Liver (tissue), 9 donors: ENCODE data around the gene STOX2. TPM values are rescaled to one million over a fixed set of nuclear protein-coding genes. Genes with fewer than 3 reads are reported as not detected.

Source experiments
- DNase-seq: peaks from one replicate; pipeline ENCODE4 v3.0.0-alpha.2; 2017; ENCODE audit warnings: low spot score
- H3K27ac ChIP-seq, 2 donors: one replicate each; pipeline ENCODE4 v1.7.0; 2013; ENCODE audit warnings: inconsistent platforms in 2 of 2, low read length in 2 of 2, control low read depth in 1 of 2, low read depth in 1 of 2, mild to moderate bottlenecking in 1 of 2
- H3K27me3 ChIP-seq, 4 donors: one replicate each; pipeline versions ENCODE4 v1.6.1 to v1.7.0; 2013; ENCODE audit warnings: low read length in 3 of 4, inconsistent platforms in 1 of 4, mild to moderate bottlenecking in 1 of 4, moderate library complexity in 1 of 4; ENCODE audit not compliant: control insufficient read depth in 4 of 4, insufficient read depth in 4 of 4
- H3K36me3 ChIP-seq, 4 donors: one replicate each; pipeline versions ENCODE4 v1.6.1 to v1.7.0; 2013; ENCODE audit warnings: low read length in 3 of 4, mild to moderate bottlenecking in 3 of 4, low read depth in 1 of 4, moderate library complexity in 1 of 4; ENCODE audit not compliant: control insufficient read depth in 4 of 4, insufficient read depth in 3 of 4
- H3K4me1 ChIP-seq, 4 donors: one replicate each; pipeline versions ENCODE4 v1.6.1 to v1.7.0; 2013; ENCODE audit warnings: low read length in 3 of 4, mild to moderate bottlenecking in 3 of 4, moderate library complexity in 1 of 4; ENCODE audit not compliant: control insufficient read depth in 4 of 4, insufficient read depth in 4 of 4
- H3K4me3 ChIP-seq, 3 donors: one replicate each; pipeline versions ENCODE4 v1.6.1 to v1.7.0; 2013; ENCODE audit warnings: low read length in 3 of 3, control low read depth in 1 of 3, low read depth in 1 of 3, mild to moderate bottlenecking in 1 of 3
- H3K9ac ChIP-seq, 2 donors: one replicate each; pipeline ENCODE4 v1.7.0; 2013; ENCODE audit warnings: low read length in 2 of 2, mild to moderate bottlenecking in 2 of 2, moderate library complexity in 2 of 2, control low read depth in 1 of 2, low read depth in 1 of 2
- H3K9me3 ChIP-seq, 4 donors: one replicate each; pipeline versions ENCODE4 v1.6.1 to v1.7.0; 2013; ENCODE audit warnings: low read length in 3 of 4; ENCODE audit not compliant: control insufficient read depth in 4 of 4
- FOXA1 ChIP-seq: IDR thresholded peaks from 2 replicates; pipeline ENCODE4 v1.6.1; 2016; ENCODE audit warnings: antibody characterized with exemption
- FOXA2 ChIP-seq: IDR thresholded peaks from 2 replicates; pipeline ENCODE4 v1.6.1; 2016; ENCODE audit warnings: antibody characterized with exemption
- HNF4G ChIP-seq: IDR thresholded peaks from 2 replicates; pipeline ENCODE4 v1.6.1; 2016; ENCODE audit warnings: antibody characterized with exemption
- JUND ChIP-seq, 2 donors: IDR thresholded peaks; 2 replicates each; pipeline ENCODE4 v1.6.1; 2016; ENCODE audit warnings: antibody characterized with exemption in 2 of 2
- NR2F2 ChIP-seq: IDR thresholded peaks from 2 replicates; pipeline ENCODE4 v1.6.1; 2016; ENCODE audit warnings: antibody characterized with exemption
- SP1 ChIP-seq: IDR thresholded peaks from 2 replicates; pipeline ENCODE4 v1.6.1; 2018; ENCODE audit warnings: antibody characterized with exemption, mild to moderate bottlenecking
- TAF1 ChIP-seq: conservative IDR thresholded peaks from 2 replicates; pipeline ENCODE4 v1.6.1; 2016; ENCODE audit warnings: antibody characterized with exemption, mild to moderate bottlenecking
- YY1 ChIP-seq: IDR thresholded peaks from 2 replicates; pipeline ENCODE4 v1.6.1; 2016; ENCODE audit warnings: antibody characterized with exemption, mild to moderate bottlenecking
- WGBS: extraction: QIAGEN DNeasy Blood & Tissue Kit; methylation state at CpG from one replicate; pipeline ENCODE4 v1.1.7; 2013; 5-methylcytosine and 5-hydroxymethylcytosine counted together
- polyA plus RNA-seq, 2 donors: library from polyadenylated mRNA; stranded (reverse) in 1 of 2; unstranded in 1 of 2; fragments of 200-250 nt in 1 of 2; fragments of >200 nt in 1 of 2; fragmentation: Nextera tagmentation in 1 of 2; extraction: Ambion mirVana in 1 of 2; gene quantifications; one replicate each; pipeline versions ENCODE4 v1.2.1 to v1.2.3, GENCODE V29; 2013 to 2015
- total RNA-seq, 2 donors: library from RNA; depleted of rRNA; stranded (reverse); fragments of >200 nt; gene quantifications; one replicate each; pipeline ENCODE4 v1.2.3, GENCODE V29; 2014
- TF ChIP-seq, protein P1 (sequence below): IDR thresholded peaks from 2 replicates; pipeline ENCODE4 v1.6.1; 2016; ENCODE audit warnings: antibody characterized with exemption
- TF ChIP-seq, protein P2 (sequence below): IDR thresholded peaks from 2 replicates; pipeline ENCODE4 v1.6.1; 2016; ENCODE audit warnings: antibody characterized with exemption
- TF ChIP-seq, protein P3 (sequence below): IDR thresholded peaks from 2 replicates; pipeline ENCODE4 v1.6.1; 2016; ENCODE audit warnings: antibody characterized with exemption
- TF ChIP-seq, protein P4 (sequence below): IDR thresholded peaks from 2 replicates; pipeline ENCODE4 v1.6.1; 2016; ENCODE audit warnings: antibody characterized with exemption, mild to moderate bottlenecking
- donor health status: healthy.
- donor health status: healthy.
- donor health status: healthy.
- donor health status: healthy.
- donor health status: healthy.

The STOX2 gene
- total and polyA plus RNA-seq, 4 donors = 1.4 to 12.6 (median 1.6) TPM

DNA sequence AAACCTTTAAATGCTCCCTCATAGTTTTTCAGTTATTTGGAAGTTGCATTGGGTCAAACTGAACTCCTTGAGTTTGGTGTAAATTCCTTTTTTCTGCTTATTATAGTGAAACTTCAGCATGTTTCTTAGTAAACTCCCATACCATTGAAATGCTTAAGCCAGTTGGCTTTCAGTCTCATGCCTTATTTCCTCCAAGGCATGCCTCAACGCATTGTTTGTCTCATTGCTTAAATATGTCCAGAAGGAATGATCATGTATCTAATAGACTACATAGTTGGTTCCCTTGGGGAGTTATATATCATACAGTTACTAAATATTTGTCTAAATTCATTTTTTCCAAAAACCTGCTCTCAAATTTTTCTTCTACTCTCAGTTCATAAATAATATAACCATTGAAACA is 114.0 kb downstream of the STOX2 start:
- no peak overlapping the region for H3K9ac ChIP-seq
- no peaks in the 10 kb centered on the region for H3K4me1 ChIP-seq
- no peaks in the 10 kb centered on the region for H3K36me3 ChIP-seq
- 94% methylated on average over 1 of the region's 1 CpG for WGBS
- TF ChIP-seq, protein P1, sequence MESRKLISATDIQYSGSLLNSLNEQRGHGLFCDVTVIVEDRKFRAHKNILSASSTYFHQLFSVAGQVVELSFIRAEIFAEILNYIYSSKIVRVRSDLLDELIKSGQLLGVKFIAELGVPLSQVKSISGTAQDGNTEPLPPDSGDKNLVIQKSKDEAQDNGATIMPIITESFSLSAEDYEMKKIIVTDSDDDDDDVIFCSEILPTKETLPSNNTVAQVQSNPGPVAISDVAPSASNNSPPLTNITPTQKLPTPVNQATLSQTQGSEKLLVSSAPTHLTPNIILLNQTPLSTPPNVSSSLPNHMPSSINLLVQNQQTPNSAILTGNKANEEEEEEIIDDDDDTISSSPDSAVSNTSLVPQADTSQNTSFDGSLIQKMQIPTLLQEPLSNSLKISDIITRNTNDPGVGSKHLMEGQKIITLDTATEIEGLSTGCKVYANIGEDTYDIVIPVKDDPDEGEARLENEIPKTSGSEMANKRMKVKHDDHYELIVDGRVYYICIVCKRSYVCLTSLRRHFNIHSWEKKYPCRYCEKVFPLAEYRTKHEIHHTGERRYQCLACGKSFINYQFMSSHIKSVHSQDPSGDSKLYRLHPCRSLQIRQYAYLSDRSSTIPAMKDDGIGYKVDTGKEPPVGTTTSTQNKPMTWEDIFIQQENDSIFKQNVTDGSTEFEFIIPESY = no peak
- TF ChIP-seq NR2F2 (no peak), TAF1 (no peak)
- H3K4me3 ChIP-seq = no peak overlapping the region
- no peak for DNase-seq
- no peak overlapping the region for H3K27ac ChIP-seq
- no peaks in the 10 kb centered on the region for H3K27me3 ChIP-seq
- H3K9me3 ChIP-seq = no peaks in the 10 kb centered on the region

DNA sequence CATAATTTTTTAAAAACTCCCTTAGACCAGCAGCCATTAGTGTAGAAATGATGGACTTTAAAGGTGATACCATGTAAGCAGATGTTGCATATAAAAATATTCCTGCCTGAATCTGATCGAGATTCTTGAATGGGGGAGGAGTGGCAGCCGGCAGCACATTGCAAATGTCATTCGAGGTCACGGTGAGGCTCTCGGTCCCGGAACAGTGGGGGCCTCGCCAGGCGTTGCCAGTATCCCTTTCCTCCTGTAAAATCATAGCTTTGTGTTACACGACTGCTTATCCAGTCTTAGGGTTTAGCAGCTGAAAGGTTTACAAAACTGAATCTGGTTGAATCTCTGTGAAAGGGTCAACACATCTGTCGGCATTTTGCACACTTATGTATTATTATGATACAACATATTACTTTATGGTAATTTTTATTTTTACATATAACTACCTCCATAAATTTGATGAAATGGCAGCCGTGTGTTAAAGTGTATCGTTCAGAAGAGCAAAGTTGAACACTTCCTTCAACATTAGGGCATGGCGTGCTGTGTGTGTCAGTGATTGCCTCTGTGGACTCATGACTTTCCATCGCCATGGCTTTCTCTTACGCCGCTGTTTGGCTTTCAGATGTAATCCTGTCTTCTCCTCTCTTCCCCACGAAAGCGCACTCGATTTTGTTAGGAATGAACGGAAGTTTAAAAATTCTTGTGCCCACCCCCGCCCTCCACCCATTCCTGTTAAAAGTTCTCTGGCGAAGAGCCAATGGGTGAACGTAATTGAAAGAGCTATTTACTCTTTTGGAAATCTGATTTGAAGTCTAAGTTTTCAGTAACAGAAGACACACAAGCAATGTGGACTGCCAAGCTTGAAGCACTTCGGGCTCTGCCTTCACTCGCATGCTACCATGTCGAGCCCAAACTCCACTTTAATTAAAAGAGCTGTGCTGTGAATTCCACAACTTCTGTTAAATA is 114.8 kb downstream of the STOX2 start:
- TF ChIP-seq FOXA2 = no peak
- TF ChIP-seq FOXA1 = no peak
- TF ChIP-seq, protein P1 = no peak
- TF ChIP-seq, protein P2, sequence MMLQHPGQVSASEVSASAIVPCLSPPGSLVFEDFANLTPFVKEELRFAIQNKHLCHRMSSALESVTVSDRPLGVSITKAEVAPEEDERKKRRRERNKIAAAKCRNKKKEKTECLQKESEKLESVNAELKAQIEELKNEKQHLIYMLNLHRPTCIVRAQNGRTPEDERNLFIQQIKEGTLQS = no peak
- TF ChIP-seq, protein P3, sequence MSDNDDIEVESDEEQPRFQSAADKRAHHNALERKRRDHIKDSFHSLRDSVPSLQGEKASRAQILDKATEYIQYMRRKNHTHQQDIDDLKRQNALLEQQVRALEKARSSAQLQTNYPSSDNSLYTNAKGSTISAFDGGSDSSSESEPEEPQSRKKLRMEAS = no peak
- TF ChIP-seq JUND (IDR thresholded peaks at IDR 0.05) = no peak
- TF ChIP-seq YY1 = no peak
- TF ChIP-seq, protein P4, sequence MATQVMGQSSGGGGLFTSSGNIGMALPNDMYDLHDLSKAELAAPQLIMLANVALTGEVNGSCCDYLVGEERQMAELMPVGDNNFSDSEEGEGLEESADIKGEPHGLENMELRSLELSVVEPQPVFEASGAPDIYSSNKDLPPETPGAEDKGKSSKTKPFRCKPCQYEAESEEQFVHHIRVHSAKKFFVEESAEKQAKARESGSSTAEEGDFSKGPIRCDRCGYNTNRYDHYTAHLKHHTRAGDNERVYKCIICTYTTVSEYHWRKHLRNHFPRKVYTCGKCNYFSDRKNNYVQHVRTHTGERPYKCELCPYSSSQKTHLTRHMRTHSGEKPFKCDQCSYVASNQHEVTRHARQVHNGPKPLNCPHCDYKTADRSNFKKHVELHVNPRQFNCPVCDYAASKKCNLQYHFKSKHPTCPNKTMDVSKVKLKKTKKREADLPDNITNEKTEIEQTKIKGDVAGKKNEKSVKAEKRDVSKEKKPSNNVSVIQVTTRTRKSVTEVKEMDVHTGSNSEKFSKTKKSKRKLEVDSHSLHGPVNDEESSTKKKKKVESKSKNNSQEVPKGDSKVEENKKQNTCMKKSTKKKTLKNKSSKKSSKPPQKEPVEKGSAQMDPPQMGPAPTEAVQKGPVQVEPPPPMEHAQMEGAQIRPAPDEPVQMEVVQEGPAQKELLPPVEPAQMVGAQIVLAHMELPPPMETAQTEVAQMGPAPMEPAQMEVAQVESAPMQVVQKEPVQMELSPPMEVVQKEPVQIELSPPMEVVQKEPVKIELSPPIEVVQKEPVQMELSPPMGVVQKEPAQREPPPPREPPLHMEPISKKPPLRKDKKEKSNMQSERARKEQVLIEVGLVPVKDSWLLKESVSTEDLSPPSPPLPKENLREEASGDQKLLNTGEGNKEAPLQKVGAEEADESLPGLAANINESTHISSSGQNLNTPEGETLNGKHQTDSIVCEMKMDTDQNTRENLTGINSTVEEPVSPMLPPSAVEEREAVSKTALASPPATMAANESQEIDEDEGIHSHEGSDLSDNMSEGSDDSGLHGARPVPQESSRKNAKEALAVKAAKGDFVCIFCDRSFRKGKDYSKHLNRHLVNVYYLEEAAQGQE = no peak
- TF ChIP-seq NR2F2 = no peak
- TF ChIP-seq SP1 = no peak
- no peak for TF ChIP-seq HNF4G
- TF ChIP-seq TAF1 = no peak
- H3K9me3 ChIP-seq = no peaks in the 10 kb centered on the region
- no peaks in the 10 kb centered on the region for H3K4me1 ChIP-seq
- no peak for DNase-seq
- no peaks in the 10 kb centered on the region for H3K36me3 ChIP-seq
- no peak overlapping the region for H3K27ac ChIP-seq
- WGBS = 92% methylated on average over 26 of the region's 26 CpGs
- no peak overlapping the region for H3K4me3 ChIP-seq
- no peaks in the 10 kb centered on the region for H3K27me3 ChIP-seq
- no peak overlapping the region for H3K9ac ChIP-seq
